Thoracic aorta (tissue), 2 donors: ENCODE measurements around the gene PKD2L2. TPM values are rescaled to one million over a fixed set of nuclear protein-coding genes. Genes with fewer than 3 reads are reported as not detected.

Experiments used
- ATAC-seq: fragments of 150-250 bp; one replicate; pipeline ENCODE4 v1.8.0; 2017; ENCODE audit warnings: low read depth; ENCODE audit not compliant: insufficient number of reproducible peaks, low FRiP score
- DNase-seq: peaks from one replicate; pipeline ENCODE4 v3.0.0-alpha.2; 2020; ENCODE audit warnings: low spot score
- H3K27ac ChIP-seq, 2 donors: fragments of 200-600 bp; sonication (generic); 1 replicate in 1 of 2; 2 replicates in 1 of 2; pipeline ENCODE4 v1.5.1; 2016; ENCODE audit warnings: mild to moderate bottlenecking in 2 of 2, moderate library complexity in 2 of 2
- H3K27me3 ChIP-seq: fragments of 200-600 bp; sonication (generic); replicated peaks from 2 replicates; pipeline ENCODE4 v1.6.0; 2016; ENCODE audit warnings: mild to moderate bottlenecking; ENCODE audit not compliant: insufficient read depth
- H3K36me3 ChIP-seq: fragments of 200-600 bp; sonication (generic); one replicate; pipeline ENCODE4 v1.5.1; 2016
- H3K4me1 ChIP-seq, 2 donors: fragments of 200-600 bp; sonication (generic); 1 replicate in 1 of 2; 2 replicates in 1 of 2; pipeline versions ENCODE4 v1.5.1 to v1.6.0; 2016; ENCODE audit warnings: low read depth in 2 of 2, mild to moderate bottlenecking in 1 of 2; ENCODE audit not compliant: control insufficient read depth in 1 of 2
- H3K4me3 ChIP-seq: fragments of 200-600 bp; sonication (generic); 2 replicates; pipeline ENCODE4 v1.5.1; 2016; ENCODE audit warnings: mild to moderate bottlenecking
- H3K9me3 ChIP-seq: fragments of 200-600 bp; sonication (generic); 2 replicates; pipeline ENCODE4 v1.5.1; 2016
- total RNA-seq, 2 donors: library from RNA; depleted of rRNA; stranded (reverse); fragments of >200 nt; gene quantifications; one replicate each; pipeline versions ENCODE4 v1.1.0 to v1.2.3, GENCODE V29; 2016
- TF ChIP-seq, protein P1 (sequence below): fragments of 200-600 bp; sonication (generic); IDR thresholded peaks from one replicate; pipeline ENCODE4 v1.5.1; 2019; ENCODE audit warnings: antibody characterized with exemption

Gene PKD2L2
- total RNA-seq, 2 donors from 2014 or later: not detected

DNA sequence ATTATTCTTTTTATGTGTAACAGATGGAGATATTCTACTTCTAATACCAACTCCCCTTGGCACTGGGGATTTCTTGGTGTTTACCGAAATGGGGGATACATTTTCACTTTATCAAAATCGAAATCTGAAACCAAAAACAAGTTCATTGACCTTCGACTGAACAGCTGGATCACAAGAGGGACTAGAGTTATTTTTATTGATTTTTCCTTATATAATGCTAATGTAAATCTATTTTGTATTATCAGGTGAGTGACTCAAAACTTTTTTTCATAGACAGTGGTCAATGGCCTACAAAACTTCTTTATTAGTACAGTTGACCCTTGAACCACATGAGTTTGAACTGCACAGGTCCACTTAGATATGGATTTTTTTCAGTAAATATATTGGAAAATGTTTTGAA, 10.2 kb downstream of the PKD2L2 start:
- no peak for ATAC-seq
- no peak for DNase-seq
- Histone ChIP-seq H3K27me3 (no peaks in the 10 kb centered on the region), H3K36me3 (no peaks in the 10 kb centered on the region), H3K27ac (no peak overlapping the region), H3K9me3 (no peaks in the 10 kb centered on the region), H3K4me3 (no peak overlapping the region), H3K4me1 (peaks cover 0 to 3% of the 10 kb centered on the region in 2 donors)
- TF ChIP-seq, protein P1, sequence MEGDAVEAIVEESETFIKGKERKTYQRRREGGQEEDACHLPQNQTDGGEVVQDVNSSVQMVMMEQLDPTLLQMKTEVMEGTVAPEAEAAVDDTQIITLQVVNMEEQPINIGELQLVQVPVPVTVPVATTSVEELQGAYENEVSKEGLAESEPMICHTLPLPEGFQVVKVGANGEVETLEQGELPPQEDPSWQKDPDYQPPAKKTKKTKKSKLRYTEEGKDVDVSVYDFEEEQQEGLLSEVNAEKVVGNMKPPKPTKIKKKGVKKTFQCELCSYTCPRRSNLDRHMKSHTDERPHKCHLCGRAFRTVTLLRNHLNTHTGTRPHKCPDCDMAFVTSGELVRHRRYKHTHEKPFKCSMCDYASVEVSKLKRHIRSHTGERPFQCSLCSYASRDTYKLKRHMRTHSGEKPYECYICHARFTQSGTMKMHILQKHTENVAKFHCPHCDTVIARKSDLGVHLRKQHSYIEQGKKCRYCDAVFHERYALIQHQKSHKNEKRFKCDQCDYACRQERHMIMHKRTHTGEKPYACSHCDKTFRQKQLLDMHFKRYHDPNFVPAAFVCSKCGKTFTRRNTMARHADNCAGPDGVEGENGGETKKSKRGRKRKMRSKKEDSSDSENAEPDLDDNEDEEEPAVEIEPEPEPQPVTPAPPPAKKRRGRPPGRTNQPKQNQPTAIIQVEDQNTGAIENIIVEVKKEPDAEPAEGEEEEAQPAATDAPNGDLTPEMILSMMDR: no peak

GRCh38 chr5:137901011-137901817, 12.0 kb downstream of the PKD2L2 start:
- no peaks in the 10 kb centered on the region for H3K9me3 ChIP-seq
- H3K4me1 ChIP-seq: peaks cover 0 to 3% of the 10 kb centered on the region in 2 donors
- no peaks in the 10 kb centered on the region for H3K27me3 ChIP-seq
- no peaks in the 10 kb centered on the region for H3K36me3 ChIP-seq
- peak overlapping the region; percentile 40 for H3K4me3 ChIP-seq
- no peak for ATAC-seq
- H3K27ac ChIP-seq: no peak overlapping the region
- DNase-seq: no peak
- TF ChIP-seq, protein P1: no peak

DNA sequence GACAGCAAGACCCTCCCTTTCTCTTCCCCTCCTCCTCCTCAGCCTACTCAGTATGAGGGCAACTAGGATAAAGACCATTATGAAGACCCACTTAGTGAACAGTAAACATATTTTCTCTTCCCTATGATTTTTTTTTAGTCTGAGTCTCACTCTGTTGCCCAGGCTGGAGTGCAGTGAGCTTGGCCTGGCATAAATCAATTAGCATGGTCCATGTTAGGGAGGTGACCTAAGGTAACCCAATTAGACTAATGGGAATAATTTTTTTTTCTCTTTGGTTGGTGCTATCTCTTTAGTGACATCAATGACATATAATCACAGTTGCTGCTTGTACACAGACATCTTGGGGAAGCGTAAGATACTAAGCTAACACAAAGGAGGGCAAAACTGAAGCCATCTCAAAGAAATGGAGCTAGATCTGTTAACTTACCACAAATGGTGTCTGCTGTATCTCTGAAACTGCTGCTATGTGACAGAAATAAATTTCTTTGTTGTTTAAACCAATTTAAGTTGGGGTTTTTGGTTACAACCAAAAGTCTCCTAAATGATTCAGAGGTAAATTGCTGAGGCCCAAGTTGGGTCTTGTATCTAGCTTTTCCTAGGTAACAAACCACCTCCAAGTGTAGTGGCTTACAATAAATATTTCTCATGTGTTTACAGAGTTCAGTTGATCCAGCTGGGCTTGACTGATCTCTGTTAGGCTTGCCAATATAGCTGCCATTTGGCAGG, 13.3 kb downstream of the PKD2L2 start:
- no peak for DNase-seq
- no peaks in the 10 kb centered on the region for H3K9me3 ChIP-seq
- H3K4me3 ChIP-seq: no peak overlapping the region
- no peaks in the 10 kb centered on the region for H3K36me3 ChIP-seq
- H3K4me1 ChIP-seq: peaks cover 0 to 3% of the 10 kb centered on the region in 2 donors
- no peak for ATAC-seq
- H3K27ac ChIP-seq: no peak overlapping the region
- TF ChIP-seq, protein P1: no peak
- H3K27me3 ChIP-seq: no peaks in the 10 kb centered on the region

DNA sequence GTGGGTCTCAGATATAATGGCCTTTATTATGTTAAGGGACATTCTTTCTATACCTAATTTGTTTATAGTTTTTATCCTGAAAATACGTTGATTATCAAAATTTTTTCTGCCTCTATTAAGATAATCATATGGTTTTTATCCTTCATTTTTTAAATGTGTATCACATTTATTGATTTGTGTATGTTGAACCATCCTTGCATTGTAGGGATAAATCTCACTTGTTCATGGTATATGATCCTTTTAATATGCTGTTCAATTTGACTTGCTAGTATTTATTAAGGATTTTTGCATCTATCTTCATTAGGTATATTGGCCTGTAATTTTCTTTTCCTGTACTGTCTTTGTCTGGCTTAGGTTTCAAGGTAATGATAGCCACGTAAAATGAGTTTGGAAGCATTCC, 25.5 kb downstream of the PKD2L2 start:
- H3K4me1 ChIP-seq: no peaks in the 10 kb centered on the region

DNA sequence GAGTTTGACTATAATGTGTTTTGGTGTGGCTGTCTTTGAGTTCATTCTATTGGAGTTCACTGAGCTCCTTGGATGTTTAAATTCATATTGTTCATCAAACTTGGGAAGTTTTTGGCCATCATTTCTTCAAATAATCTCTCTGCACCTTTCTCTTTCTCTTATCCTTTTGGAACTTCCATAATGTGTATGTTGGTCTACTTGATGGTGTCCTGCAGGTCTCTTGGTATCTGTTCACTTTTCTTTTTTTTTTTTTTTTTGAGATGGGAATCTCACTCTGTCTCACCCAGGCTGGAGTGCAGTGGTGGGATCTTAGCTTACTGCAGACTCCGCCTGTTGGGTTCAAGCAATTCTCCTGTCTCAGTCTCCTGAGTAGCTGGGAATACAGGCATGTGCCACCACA, 27.7 kb downstream of the PKD2L2 start:
- no peaks in the 10 kb centered on the region for H3K36me3 ChIP-seq

More for the DNA sequence above, 25.5 kb downstream of the PKD2L2 start:
- Histone ChIP-seq H3K9me3 (peaks cover 10% of the 10 kb centered on the region), H3K27me3 (no peaks in the 10 kb centered on the region), H3K4me3 (no peak overlapping the region), H3K36me3 (no peaks in the 10 kb centered on the region), H3K27ac (no peak overlapping the region)
- TF ChIP-seq, protein P1: no peak
- DNase-seq (no peak), ATAC-seq (no peak)

More for the DNA sequence above, 27.7 kb downstream of the PKD2L2 start:
- H3K27ac ChIP-seq: no peak overlapping the region
- ATAC-seq (no peak), DNase-seq (no peak)
- TF ChIP-seq, protein P1: no peak
- H3K4me3 ChIP-seq: no peak overlapping the region
- H3K9me3 ChIP-seq: peaks cover 10% of the 10 kb centered on the region
- no peaks in the 10 kb centered on the region for H3K27me3 ChIP-seq
- no peaks in the 10 kb centered on the region for H3K4me1 ChIP-seq
